ENCODE data around the gene BUD13.

Gene BUD13

GRCh38 chr11:116730601-116731000 is 42.2 kb downstream of the BUD13 start:
- no peak overlapping the region for H3K4me3 ChIP-seq (replicated peaks in 1 of 2; ENCODE audit: low read depth in 2 of 2, low read length in 2 of 2)
- peak in 1 of 2 donors; percentile 40 for DNase-seq (ENCODE audit: low read depth in 2 of 2)

GRCh38 chr11:116730241-116730561 is 42.6 kb downstream of the BUD13 start:
- no peak for DNase-seq (ENCODE audit: low read depth in 2 of 2)
- no peak overlapping the region for H3K4me3 ChIP-seq (replicated peaks in 1 of 2; ENCODE audit: low read depth in 2 of 2, low read length in 2 of 2)
- no peak for TF ChIP-seq CTCF (IDR thresholded peaks at IDR 0.05; ENCODE audit: low read depth, low read length)

More at GRCh38 chr11:116730601-116731000, 42.2 kb downstream of the BUD13 start:
- no peak for TF ChIP-seq CTCF (IDR thresholded peaks at IDR 0.05; ENCODE audit: low read depth, low read length)

- TF ChIP-seq CTCF (IDR thresholded peaks at IDR 0.05; ENCODE audit: low read depth, low read length), result no peak
- no peak overlapping the region for H3K4me3 ChIP-seq (replicated peaks in 1 of 2; ENCODE audit: low read depth in 2 of 2, low read length in 2 of 2)
- DNase-seq (ENCODE audit: low read depth in 2 of 2), result no peak
These were observed 43.1 kb downstream of the BUD13 start for GRCh38 chr11:116729501-116730240.

GRCh38 chr11:116727990-116728389 is 44.8 kb downstream of the BUD13 start:
- no peak for DNase-seq (ENCODE audit: low read depth in 2 of 2)
- TF ChIP-seq CTCF (IDR thresholded peaks at IDR 0.05; ENCODE audit: low read depth, low read length), result no peak

GRCh38 chr11:116725434-116726221 is 47.2 kb downstream of the BUD13 start:
- peak; percentile 65 to 72 for DNase-seq (ENCODE audit: low read depth in 2 of 2)
- TF ChIP-seq CTCF (IDR thresholded peaks at IDR 0.05; ENCODE audit: low read depth, low read length), result no peak
- no peak overlapping the region for H3K4me3 ChIP-seq (replicated peaks in 1 of 2; ENCODE audit: low read depth in 2 of 2, low read length in 2 of 2)

More at GRCh38 chr11:116727990-116728389, 44.8 kb downstream of the BUD13 start:
- no peak overlapping the region for H3K4me3 ChIP-seq (replicated peaks in 1 of 2; ENCODE audit: low read depth in 2 of 2, low read length in 2 of 2)

GRCh38 chr11:116724813-116725212 is 48.0 kb downstream of the BUD13 start:
- TF ChIP-seq CTCF (IDR thresholded peaks at IDR 0.05; ENCODE audit: low read depth, low read length), result no peak
- DNase-seq (ENCODE audit: low read depth in 2 of 2), result no peak
- H3K4me3 ChIP-seq (replicated peaks in 1 of 2; ENCODE audit: low read depth in 2 of 2, low read length in 2 of 2), result no peak overlapping the region

All from cardiac fibroblast (primary cell).